ENCODE measurements around the gene ESR1.

Gene ESR1

GRCh38 chr6:151807513-151808370 is at the start of gene ESR1:
Gene ESR1 (plus strand): TSS chr6:151807682. CDS start chr6:151807913, 231 bp downstream.
- DNase-seq, result no peak

DNA sequence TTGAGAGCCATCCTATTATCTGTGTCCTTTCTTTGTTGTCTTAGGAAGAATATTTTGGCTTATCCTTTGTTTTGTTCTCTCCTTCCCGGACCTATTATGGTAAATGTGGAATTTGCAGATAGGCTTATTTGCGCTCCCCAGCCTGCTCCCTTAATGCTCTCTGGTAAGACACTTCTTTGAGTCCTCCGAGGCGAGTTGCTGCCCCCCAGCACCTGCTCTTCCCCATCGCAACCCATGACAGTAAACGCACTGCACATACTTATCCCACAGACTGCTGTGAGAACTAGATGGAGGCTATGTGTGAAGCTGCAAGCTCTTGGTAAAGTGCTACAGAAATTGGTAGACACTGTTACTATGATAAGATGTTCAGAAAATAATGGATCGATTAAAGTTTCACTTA is 47.0 kb upstream of the ESR1 start:
- DNase-seq, result no peak

- no peak for DNase-seq
These were observed 45.6 kb upstream of the ESR1 start for GRCh38 chr6:151761851-151762250.

GRCh38 chr6:151762817-151763216 is 44.7 kb upstream of the ESR1 start:
- DNase-seq, result no peak

GRCh38 chr6:151763303-151763702 is 44.2 kb upstream of the ESR1 start:
- DNase-seq, result no peak

- peak; percentile 5 for DNase-seq
These were observed 43.4 kb upstream of the ESR1 start for GRCh38 chr6:151763938-151764680.

GRCh38 chr6:151765444-151765886 is 42.0 kb upstream of the ESR1 start:
- DNase-seq, result peak; percentile 16

DNA sequence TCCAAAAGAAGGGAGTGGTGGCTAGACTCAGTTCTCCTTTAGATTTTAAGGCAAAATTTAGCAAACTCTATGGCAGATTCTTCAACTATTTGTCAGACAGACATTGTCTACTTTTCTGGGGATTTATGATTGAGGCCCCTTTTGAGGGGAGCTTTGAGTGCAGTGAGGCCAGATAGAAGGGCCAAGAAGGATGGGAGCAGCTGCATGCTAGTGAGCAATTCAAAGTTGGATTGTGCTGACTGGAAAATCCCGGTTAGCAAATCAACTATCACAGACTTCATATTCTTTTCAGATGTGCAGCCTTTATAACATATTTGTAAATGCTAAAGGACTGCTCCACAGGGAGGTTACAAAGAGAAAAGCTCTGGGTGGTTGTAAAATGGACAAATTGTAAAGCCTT is 35.0 kb upstream of the ESR1 start:
- no peak for DNase-seq

- DNase-seq, result no peak
These were observed 34.1 kb upstream of the ESR1 start for GRCh38 chr6:151773382-151773781.

DNA sequence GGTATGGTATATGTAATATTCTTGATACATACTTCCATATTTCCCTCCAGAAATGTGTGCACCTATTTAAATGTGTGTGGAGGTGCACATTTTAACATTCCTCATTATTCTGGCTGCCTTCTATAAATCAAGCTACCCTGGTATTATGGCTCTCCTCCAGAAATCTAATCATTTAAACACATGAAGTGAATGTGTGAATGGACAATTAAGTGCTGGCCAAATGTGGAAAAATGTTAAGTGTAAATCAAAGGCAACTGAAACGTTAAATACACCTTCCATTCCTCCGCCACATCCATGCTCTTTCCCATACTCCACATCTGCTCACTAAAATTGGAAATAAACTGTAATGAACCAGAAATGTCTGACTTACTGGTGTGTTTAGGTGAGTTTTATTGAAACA is 24.9 kb upstream of the ESR1 start:
- DNase-seq, result no peak

GRCh38 chr6:151783692-151784091 is 23.8 kb upstream of the ESR1 start:
- no peak for DNase-seq

DNA sequence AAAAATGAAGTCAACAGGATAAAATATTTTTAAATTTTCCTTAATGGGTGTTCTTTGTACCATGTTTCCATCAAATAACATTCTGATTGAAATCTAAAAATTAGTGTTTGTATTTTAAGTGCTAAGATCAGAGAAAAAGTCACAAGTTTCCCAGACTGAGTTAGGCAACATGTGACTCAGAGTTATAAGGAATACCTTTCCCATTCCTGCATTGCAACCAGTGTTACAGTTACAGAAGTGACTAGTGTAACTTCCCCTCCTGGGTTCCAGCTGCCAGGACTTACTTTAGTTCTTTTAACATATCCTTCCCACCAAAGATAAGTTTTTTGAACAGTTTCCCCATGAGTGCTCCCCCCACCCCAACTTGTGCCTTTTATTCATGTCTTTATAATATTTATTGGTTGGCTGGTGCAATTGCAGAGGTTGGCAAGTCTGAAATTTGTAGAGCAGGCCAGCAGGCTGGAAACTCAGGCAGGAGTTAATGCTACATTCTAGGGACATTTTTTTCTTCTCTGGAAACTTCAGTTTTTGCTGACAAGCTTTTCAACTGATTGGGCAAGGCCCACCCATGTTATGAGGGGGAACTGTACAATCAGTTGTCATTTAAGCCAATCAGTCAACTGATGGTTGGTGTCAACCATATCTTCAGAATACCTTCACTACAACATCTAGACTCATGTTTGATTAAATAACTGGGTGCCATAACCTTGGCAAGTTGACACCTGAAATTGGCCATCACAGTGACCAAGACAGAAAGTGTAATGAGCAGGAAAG is 22.9 kb upstream of the ESR1 start:
- no peak for DNase-seq

DNA sequence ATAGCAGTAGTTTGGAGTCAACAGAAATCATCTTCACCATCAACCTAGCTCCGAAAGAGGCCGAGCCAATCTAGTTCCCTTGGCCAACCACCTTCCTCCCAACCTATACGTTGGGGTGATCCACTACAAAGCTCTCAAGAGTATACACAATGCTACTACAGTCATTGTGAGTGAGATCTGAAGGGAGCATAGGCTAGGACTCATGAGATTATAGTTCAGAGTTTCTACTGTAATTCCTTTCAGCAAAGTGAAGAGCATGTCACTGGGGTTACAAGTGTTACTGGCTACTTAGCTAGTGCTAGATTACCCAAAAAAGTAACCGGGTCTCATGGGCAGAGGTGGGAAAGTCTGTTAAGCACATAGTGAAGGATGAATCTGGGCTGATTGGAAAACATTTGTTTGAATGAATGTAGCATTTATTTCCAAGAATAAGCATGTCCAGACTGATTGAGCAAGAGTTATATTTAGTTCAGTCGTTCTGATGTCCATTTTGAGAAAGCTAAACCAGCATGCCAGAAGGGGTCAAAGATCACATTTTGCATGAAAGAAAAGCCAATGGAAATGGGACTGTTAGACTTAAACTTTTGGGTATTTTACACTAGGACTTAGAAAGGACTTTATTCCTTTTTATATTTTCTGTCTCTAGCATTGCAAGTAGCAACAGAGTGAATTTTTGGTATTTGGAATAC is 10.5 kb upstream of the ESR1 start:
- no peak for DNase-seq

DNA sequence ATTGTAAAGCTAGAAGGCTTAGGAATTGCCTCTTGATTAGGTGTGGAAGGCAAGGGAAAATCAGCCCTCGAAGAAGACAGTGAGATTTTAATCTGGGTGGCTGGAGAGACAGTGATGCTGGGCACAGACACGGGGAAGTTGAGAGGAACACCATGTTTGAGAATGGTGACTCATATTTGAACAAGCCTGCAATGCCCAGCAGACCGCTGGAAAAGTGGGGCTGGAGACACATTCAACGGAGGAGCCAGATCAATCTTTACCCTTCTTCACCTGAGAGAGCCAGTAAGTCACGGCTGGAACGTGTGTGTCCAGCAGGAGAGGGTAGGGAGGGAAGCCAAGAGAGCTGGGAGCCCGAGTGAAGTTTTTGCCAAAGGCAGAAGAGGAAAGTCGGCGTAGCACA is 3.7 kb upstream of the ESR1 start:
- no peak for DNase-seq

- no peak for DNase-seq
These were observed 2.7 kb upstream of the ESR1 start for GRCh38 chr6:151804585-151805285.

DNA sequence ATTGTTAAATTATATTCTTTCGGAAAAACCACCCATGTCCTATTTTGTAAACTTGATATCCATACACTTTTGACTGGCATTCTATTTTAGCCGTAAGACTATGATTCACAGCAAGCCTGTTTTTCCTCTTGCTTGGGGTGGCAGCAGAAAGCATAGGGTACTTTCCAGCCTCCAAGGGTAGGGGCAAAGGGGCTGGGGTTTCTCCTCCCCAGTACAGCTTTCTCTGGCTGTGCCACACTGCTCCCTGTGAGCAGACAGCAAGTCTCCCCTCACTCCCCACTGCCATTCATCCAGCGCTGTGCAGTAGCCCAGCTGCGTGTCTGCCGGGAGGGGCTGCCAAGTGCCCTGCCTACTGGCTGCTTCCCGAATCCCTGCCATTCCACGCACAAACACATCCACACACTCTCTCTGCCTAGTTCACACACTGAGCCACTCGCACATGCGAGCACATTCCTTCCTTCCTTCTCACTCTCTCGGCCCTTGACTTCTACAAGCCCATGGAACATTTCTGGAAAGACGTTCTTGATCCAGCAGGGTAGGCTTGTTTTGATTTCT is 2.1 kb upstream of the ESR1 start:
- DNase-seq, result no peak

GRCh38 chr6:151806757-151807512 is 547 bp upstream of the ESR1 start:
- no peak for DNase-seq

DNA sequence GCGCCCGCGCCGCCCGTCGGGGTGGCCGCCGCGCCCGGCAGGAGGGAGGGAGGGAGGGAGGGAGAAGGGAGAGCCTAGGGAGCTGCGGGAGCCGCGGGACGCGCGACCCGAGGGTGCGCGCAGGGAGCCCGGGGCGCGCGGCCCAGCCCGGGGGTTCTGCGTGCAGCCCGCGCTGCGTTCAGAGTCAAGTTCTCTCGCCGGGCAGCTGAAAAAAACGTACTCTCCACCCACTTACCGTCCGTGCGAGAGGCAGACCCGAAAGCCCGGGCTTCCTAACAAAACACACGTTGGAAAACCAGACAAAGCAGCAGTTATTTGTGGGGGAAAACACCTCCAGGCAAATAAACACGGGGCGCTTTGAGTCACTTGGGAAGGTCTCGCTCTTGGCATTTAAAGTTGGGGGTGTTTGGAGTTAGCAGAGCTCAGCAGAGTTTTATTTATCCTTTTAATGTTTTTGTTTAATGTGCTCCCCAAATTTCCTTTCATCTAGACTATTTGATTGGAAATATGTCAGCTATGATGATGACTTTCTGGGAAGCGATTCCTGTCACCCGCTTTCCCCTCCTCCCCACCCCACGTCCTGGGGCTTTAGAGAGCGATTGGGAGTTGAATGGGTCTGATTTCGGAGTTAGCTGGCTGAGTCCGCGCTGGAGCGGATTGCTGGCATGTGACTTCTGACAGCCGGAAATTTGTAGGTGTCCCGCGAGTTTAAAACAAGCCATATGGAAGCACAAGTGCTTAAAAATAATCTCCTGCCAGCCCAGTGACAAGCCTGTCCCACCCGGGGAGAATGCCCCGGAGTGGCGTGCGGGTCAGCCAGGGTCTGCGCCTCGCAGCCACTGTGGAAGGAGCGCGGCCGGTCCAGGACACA is 1.1 kb downstream of the ESR1 start:
- DNase-seq, result no peak

GRCh38 chr6:151811081-151811480 is 3.6 kb downstream of the ESR1 start:
- DNase-seq, result no peak

GRCh38 chr6:151813858-151814257 is 6.4 kb downstream of the ESR1 start:
- no peak for DNase-seq

Data from activated CD4-positive, alpha-beta T cell treated with anti-CD3 and anti-CD28 coated beads, Interleukin-2, amount 50 U/mL, for 1 hour (primary cell).